ENCODE measurements around the gene TAF13. TPM values are rescaled to one million over a fixed set of nuclear protein-coding genes. Genes with fewer than 3 reads are reported as not detected.

TAF13 gene
- total and polyA plus RNA-seq, 2 of the 4 experiments (the other 2 are of a cell fraction): 13.1 to 42.5 TPM

GRCh38 chr1:109091078-109091838 lies 15.5 kb upstream of the TAF13 start:
- Histone ChIP-seq H3K4me3 (ENCODE audit: insufficient read depth, low read depth, low read length) (peak overlapping the region; percentile 87), H2AK9ac (replicated peaks; ENCODE audit: low read depth, low read length, poor library complexity) (peak overlapping the region; percentile 90), H3K36me3 (ENCODE audit: control insufficient read depth, insufficient read depth, low read length) (peaks cover 3% of the 10 kb centered on the region; the same call in 1 of the 2 replicates), H3K4me2 (ENCODE audit: low read depth, low read length) (peak overlapping the region; percentile 95), H3K27me3 (ENCODE audit: control insufficient read depth, insufficient read depth, low read length) (no peaks in the 10 kb centered on the region), H2BK5ac (ENCODE audit: low read depth, low read length, poor library complexity, severe bottlenecking) (peak overlapping the region; percentile 96), H4K91ac (ENCODE audit: insufficient read depth, low read depth, low read length) (peak overlapping the region; percentile 93), H3K4me1 (ENCODE audit: control insufficient read depth, insufficient read depth, low read length) (peaks cover 8% of the 10 kb centered on the region; the same call in 1 of the 2 replicates), H3K9me3 (ENCODE audit: control insufficient read depth, insufficient read depth, low read length) (no peaks in the 10 kb centered on the region), H2BK120ac (ENCODE audit: low read depth, low read length) (peak overlapping the region; percentile 70; the same call in 1 of the 2 replicates), H3K14ac (replicated peaks; ENCODE audit: low read depth, low read length) (peak overlapping the region; percentile 94), H4K8ac (ENCODE audit: low read depth in 2 of 2, low read length in 2 of 2) (peak overlapping the region; percentile 47 to 85), H2BK20ac (ENCODE audit: low read depth, low read length) (0 out of 2 replicates have a peak overlapping the region, but pooled peaks have one; percentile 15), H2BK15ac (ENCODE audit: low read depth, low read length) (peak overlapping the region; percentile 73; the same call in 2 of the 3 replicates), H3K27ac (ENCODE audit: insufficient read depth, low read length) (peak overlapping the region; percentile 98), H3K18ac (ENCODE audit: low read depth, low read length) (peak overlapping the region; percentile 45), H4K5ac (ENCODE audit: low read depth, low read length) (peak overlapping the region; percentile 72), H3K23ac (ENCODE audit: low read depth, low read length) (peak overlapping the region; percentile 75), H3K4ac (ENCODE audit: low read depth, low read length) (peak overlapping the region; percentile 96), H3K9ac (ENCODE audit: low read depth, low read length) (peak overlapping the region; percentile 94), H3K79me1 (ENCODE audit: low read depth in 1 of 2, low read length in 2 of 2) (peaks cover 26 to 51% of the 10 kb centered on the region in 2 experiments), H2AFZ (replicated peaks; ENCODE audit: low read length, poor library complexity) (peak overlapping the region; percentile 97), H3K56ac (ENCODE audit: extremely low read depth, insufficient read depth, low read length) (peak overlapping the region; percentile 94), H4K20me1 (ENCODE audit: insufficient read depth, low read length) (no peaks in the 10 kb centered on the region), H3K9me1 (ENCODE audit: insufficient read depth, low read length) (no peaks in the 10 kb centered on the region), H2AK5ac (ENCODE audit: low read depth, low read length) (peak overlapping the region; percentile 31; the same call in 1 of the 2 replicates)
- POLR2A ChIA-PET (ENCODE audit: unreplicated experiment): interaction anchor here (1.2 kb wide), 1 partner anchor 15 kb away, joined by 3 read pairs; the partner anchor contains the start of gene TAF13
- intact Hi-C loops (cut with micrococcal nuclease): no loop called here
- no TSS peak for BruUV-seq (replicated peaks)
- ATAC-seq (ENCODE audit: low read depth) (peak; percentile 73), DNase-seq (peak; percentile 59)
- 0% methylated on average over 2 of the region's 13 CpGs; no CpG with 5 or more reads in 1 of the 2 experiments for WGBS, 2 experiments (ENCODE audit: extremely low coverage in 2 of 2, insufficient read length in 1 of 2)
- CTCF ChIA-PET: interaction anchor here (1.7 kb wide), 2 partner anchors 9 to 21 kb away, joined by 4 to 6 read pairs; a partner anchor contains a TSS
- in situ Hi-C loops (cut with MboI; ENCODE audit: low sequenced_read_pairs): no loop called here
- dilution Hi-C loops (cut with HindIII; ENCODE audit: low sequenced_read_pairs, unreplicated experiment): no loop called here
- TF ChIP-seq BHLHE40 (IDR thresholded peaks at IDR 0.05; ENCODE audit: low read depth, low read length) (no peak), USF2 (IDR thresholded peaks at IDR 0.05; ENCODE audit: low read depth, low read length) (no peak), SMC3 (IDR thresholded peaks at IDR 0.05; ENCODE audit: low read depth, low read length) (no peak), MXI1 (IDR thresholded peaks at IDR 0.05; ENCODE audit: borderline replicate concordance, low read depth, low read length) (peak; percentile 75), CEBPB (IDR thresholded peaks at IDR 0.05; ENCODE audit: low read depth, low read length) (no peak), NFE2L2 (IDR thresholded peaks at IDR 0.05; ENCODE audit: low read depth, low read length) (0 out of 2 replicates have a peak, but pooled peaks have one; percentile 17), CHD1 (IDR thresholded peaks at IDR 0.05; ENCODE audit: low read depth, low read length) (0 out of 2 replicates have a peak, but pooled peaks have one; percentile 12), POLR2A (IDR thresholded peaks at IDR 0.05; ENCODE audit: low read depth, low read length) (peak; percentile 56), FOS (IDR thresholded peaks at IDR 0.05; ENCODE audit: low read depth, low read length) (no peak), ELK1 (IDR thresholded peaks at IDR 0.05; ENCODE audit: borderline replicate concordance, low read depth, low read length) (no peak), RFX5 (IDR thresholded peaks at IDR 0.05; ENCODE audit: low read depth, low read length) (no peak), CTCF (conservative IDR thresholded peaks at IDR 0.05; ENCODE audit: low read depth, low read length) (no peak), RAD21 (IDR thresholded peaks at IDR 0.05; ENCODE audit: low read length) (no peak), MAFK (IDR thresholded peaks at IDR 0.05; ENCODE audit: low read depth, low read length) (no peak)

All from IMR-90 (cell line).